NB4 (cell line): Measurements from ENCODE around the gene AGBL1.
"Not testable (repeated sequence)": the region's sequence is repeated elsewhere in the genome, so short reads cannot be mapped to it uniquely, and the experiment has no call there.

ENCODE experiments used
- DNase-seq: peaks from one replicate; pipeline ENCODE4 v3.0.0; 2010; ENCODE audit warnings: low read depth
- H3K4me3 ChIP-seq: one replicate; pipeline ENCODE4 v1.5.1; 2011; ENCODE audit warnings: mild to moderate bottlenecking, low read depth, low read length, moderate library complexity
- MAX ChIP-seq: IDR thresholded peaks from 2 replicates; pipeline ENCODE4 v1.6.1; 2011; ENCODE audit warnings: low read depth, low read length
- MYC ChIP-seq: IDR thresholded peaks from 2 replicates; pipeline ENCODE4 v1.6.1; 2011; ENCODE audit warnings: low read depth, low read length
- POLR2A ChIP-seq: IDR thresholded peaks from 2 replicates; pipeline ENCODE4 v1.6.1; 2011; ENCODE audit warnings: mild to moderate bottlenecking; ENCODE audit not compliant: insufficient read length; ENCODE audit errors: extremely low read depth
- TF ChIP-seq, protein P1 (sequence below): IDR thresholded peaks from one replicate; pipeline ENCODE4 v1.5.1; 2012; ENCODE audit warnings: low read depth, low read length

AGBL1 gene

GRCh38 chr15:86506401-86506800 is 426.7 kb downstream of the AGBL1 start:
- no peak overlapping the region for H3K4me3 ChIP-seq
- TF ChIP-seq, protein P1, sequence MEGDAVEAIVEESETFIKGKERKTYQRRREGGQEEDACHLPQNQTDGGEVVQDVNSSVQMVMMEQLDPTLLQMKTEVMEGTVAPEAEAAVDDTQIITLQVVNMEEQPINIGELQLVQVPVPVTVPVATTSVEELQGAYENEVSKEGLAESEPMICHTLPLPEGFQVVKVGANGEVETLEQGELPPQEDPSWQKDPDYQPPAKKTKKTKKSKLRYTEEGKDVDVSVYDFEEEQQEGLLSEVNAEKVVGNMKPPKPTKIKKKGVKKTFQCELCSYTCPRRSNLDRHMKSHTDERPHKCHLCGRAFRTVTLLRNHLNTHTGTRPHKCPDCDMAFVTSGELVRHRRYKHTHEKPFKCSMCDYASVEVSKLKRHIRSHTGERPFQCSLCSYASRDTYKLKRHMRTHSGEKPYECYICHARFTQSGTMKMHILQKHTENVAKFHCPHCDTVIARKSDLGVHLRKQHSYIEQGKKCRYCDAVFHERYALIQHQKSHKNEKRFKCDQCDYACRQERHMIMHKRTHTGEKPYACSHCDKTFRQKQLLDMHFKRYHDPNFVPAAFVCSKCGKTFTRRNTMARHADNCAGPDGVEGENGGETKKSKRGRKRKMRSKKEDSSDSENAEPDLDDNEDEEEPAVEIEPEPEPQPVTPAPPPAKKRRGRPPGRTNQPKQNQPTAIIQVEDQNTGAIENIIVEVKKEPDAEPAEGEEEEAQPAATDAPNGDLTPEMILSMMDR, result no peak
- TF ChIP-seq MAX (no peak), MYC (no peak), POLR2A (no peak)
- DNase-seq, result no peak

- H3K4me3 ChIP-seq, result no peak overlapping the region
- no peak for TF ChIP-seq MYC
- no peak for DNase-seq
Measured at GRCh38 chr15:86515625-86516024, 436.0 kb downstream of the AGBL1 start.

- no peak for DNase-seq
- TF ChIP-seq MAX (no peak), MYC (no peak), POLR2A (no peak)
- TF ChIP-seq, protein P1, result no peak
- H3K4me3 ChIP-seq, result no peak overlapping the region
Measured at GRCh38 chr15:86522721-86523120, 443.1 kb downstream of the AGBL1 start.

DNA sequence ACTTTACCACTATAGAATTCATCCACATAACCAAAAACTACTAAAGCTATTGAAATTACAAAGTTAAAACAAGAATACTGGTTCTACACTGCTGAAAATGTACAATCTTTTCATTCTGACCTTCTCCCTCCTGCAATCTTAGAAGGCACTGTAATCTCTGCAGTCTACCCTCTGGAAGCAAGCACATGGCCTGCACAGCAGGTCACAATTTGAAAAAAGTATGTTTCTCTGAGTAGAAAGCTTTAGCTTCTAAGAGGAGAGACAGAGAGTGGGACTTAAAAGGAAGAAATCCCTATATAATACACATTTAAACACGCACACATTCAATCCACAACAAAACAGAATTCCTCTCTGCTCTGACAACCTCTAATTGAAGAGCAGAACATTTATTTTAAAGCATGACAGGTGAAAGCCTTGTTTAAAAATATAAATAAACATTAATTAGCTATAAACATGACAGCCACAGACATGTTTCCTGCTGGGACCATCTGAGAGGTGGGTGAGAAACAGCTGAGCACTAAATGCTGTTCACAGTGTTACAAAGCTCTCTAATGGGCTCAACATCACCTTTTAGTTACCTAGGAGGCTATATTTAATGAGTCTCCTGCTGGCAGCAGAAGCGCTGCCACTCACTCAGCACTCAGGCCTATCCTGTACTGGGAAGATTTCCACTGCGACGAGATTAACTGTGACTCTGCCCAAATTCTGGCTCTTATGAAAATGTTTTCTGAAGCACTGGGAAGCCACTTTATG is 447.4 kb downstream of the AGBL1 start:
- DNase-seq, result no peak
- no peak for TF ChIP-seq MAX
- TF ChIP-seq POLR2A, result no peak
- TF ChIP-seq MYC, result no peak
- TF ChIP-seq, protein P1, result no peak
- H3K4me3 ChIP-seq, result no peak overlapping the region

DNA sequence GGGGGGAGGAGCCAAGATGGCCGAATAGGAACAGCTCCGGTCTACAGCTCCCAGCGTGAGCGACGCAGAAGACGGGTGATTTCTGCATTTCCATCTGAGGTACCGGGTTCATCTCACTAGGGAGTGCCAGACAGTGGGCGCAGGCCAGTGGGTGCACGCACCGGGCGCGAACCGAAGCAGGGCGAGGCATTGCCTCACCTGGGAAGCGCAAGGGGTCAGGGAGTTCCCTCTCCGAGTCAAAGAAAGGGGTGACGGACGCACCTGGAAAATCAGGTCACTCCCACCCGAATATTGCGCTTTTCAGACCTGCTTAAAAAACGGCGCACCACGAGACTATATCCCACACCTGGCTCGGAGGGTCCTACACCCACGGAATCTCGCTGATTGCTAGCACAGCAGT is 448.4 kb downstream of the AGBL1 start:
- not testable (repeated sequence) for H3K4me3 ChIP-seq, DNase-seq

DNA sequence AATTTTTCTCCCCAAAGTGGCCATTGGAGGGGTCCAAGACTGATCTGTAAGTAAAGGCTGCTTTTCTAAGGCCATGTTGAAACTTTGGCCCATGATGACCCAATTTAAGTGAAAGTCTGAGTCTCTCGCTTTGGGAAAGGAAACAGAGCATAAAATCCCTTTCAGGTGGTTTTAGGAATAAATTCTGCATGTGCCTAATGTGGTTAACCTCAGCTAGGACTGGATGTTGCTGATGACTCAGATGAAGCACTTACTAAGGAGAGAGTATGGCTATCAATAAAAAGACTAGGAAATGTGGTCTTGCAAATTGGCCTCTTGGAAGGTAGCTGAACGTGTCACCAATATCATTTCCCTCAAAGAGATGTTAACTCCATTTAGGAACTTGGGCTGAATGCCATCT is 458.5 kb downstream of the AGBL1 start:
- no peak for DNase-seq
- no peak overlapping the region for H3K4me3 ChIP-seq
- TF ChIP-seq MAX, result no peak
- TF ChIP-seq, protein P1, result no peak
- TF ChIP-seq MYC, result no peak
- TF ChIP-seq POLR2A, result no peak

GRCh38 chr15:86540840-86541467 is 461.3 kb downstream of the AGBL1 start:
- TF ChIP-seq MYC (no peak), POLR2A (no peak), MAX (no peak)
- TF ChIP-seq, protein P1, result no peak
- H3K4me3 ChIP-seq, result no peak overlapping the region
- no peak for DNase-seq
